HG03342 (cell line): Measurements from ENCODE around the gene ITSN1.
"Not testable (repeated sequence)": the region's sequence is repeated elsewhere in the genome, so short reads cannot be mapped to it uniquely, and the experiment has no call there.

Experiments used
- ATAC-seq: cut with Tn5 transposase; IDR thresholded peaks from one replicate; pipeline ENCODE4 v1.9.1; 2021; ENCODE audit warnings: mild to moderate bottlenecking, moderate library complexity; ENCODE audit not compliant: unreplicated experiment

The ITSN1 gene

DNA sequence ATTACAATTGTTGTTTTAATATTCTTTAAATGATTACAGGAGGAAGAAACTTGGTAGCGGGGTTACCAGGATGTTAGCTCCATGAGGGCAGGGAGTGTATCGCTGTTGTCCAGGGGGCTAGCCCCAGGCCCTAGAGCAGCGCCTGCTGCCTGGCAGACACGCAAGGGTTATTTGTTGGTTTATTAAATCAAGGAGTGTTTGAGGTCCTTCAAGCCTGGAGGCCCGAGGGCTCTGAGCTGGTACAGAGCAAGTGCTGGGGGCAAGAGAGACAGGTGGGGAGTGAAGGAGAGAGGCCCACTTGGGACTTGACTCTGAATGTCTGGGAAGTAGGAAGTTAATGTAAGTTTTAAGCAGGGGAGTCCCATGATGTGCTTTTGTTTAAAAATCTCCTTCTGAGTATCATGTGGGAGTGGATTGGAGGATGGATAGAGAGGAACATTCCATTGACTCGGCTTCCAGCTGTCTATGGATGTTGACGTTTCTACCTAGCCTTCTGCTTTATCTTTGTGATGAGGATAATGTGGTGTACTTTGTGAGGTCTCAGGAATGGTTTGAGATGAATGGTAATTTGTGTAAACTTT lies 8.7 kb downstream of the ITSN1 start:
- ATAC-seq = no peak

DNA sequence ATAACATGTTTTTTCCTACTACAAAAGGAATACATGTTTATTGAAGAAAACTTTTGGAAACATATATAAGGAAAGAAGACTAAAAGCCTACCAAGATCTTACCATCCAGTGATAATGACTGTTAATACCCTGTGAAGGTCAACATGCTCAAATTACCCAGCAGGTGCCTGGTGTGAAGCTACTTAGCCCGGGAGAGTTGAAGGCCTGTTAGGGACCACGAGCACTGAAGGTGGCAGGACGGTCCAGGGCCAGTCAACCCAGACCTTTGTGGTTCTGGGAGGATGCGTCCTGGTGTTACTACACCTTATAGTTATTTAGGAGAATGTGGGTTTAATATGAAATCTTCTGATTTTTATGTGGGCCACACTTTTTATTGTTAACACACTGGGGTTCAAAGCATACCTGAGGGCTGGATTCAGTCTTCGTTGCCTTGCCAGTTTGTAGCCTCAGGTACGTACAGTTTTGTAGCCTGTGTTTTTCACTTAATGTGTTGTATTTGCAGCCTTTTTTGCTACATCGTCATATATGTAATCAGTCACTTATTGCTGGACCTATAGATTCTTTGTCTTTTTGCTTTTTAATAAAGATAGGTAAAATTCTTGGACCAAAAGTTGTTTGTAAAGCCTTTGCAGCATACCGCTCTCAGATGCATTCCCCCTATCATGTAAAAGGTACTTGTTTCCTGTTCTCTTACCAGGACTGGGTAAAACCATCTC lies 9.8 kb downstream of the ITSN1 start:
- no peak for ATAC-seq

- no peak for ATAC-seq
These were observed 12.1 kb downstream of the ITSN1 start for GRCh38 chr21:33654412-33654811.

DNA sequence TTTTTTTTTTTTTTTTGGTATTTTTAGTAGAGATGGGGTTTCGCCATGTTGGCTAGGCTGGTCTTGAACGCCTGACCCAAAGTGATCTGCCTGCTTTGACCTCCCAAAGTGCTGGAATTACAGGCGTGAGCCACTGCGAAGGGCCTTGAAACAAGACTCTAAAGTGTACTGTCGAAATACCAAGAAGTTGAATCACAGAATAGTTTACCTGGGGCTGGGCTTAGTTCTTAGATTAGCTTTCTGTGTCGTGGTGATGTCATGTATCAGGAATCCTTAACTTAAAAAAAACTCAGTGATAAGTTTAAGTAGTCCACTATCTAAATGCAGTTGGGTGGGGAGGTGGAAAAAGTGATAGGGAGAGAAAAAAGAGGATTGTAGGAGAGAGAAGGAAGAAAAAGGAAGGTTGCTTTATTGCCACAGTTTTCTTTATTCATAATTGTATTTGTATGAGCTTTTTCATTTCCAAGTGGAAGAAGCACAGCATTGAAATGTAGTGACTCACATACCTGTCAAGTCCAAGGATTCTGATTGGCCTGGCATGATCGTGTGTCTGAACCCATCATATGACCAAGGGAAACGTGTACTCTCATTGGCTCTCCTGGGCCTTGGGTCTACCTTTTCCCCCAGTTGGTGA lies 13.4 kb downstream of the ITSN1 start:
- no peak for ATAC-seq

DNA sequence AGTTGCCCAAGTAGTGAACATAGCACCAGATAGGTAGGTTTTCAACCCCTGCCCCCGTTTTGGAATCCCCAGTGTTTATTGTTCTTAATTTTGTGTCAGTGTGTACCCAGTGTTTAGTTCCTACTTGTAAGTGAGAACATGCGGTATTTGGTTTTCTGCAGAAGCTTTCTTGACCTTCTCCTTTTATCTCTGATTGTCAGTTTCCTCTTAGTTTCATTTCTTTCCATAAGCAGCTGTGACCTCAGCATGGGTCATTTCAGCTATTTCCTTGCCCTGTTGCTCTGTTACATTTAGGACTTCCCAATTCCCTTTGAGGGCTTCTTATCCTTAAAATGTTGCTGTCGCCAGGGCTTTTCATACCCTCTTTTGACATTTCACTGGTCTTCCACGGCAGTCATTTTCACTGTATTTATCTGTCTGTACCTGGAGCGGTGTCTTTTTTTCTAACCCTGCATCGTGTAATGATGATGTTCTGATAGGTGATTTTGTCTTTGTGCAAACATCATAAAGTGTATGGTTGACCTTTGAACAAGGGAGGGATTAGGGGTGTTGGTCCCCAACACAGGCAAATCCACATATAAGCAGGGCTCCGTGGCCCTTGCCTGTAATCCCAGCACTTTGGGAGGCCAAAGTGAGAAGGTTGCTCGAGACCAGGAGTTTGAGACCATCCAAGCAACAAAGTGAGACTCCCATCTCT lies 15.0 kb downstream of the ITSN1 start:
- no peak for ATAC-seq

DNA sequence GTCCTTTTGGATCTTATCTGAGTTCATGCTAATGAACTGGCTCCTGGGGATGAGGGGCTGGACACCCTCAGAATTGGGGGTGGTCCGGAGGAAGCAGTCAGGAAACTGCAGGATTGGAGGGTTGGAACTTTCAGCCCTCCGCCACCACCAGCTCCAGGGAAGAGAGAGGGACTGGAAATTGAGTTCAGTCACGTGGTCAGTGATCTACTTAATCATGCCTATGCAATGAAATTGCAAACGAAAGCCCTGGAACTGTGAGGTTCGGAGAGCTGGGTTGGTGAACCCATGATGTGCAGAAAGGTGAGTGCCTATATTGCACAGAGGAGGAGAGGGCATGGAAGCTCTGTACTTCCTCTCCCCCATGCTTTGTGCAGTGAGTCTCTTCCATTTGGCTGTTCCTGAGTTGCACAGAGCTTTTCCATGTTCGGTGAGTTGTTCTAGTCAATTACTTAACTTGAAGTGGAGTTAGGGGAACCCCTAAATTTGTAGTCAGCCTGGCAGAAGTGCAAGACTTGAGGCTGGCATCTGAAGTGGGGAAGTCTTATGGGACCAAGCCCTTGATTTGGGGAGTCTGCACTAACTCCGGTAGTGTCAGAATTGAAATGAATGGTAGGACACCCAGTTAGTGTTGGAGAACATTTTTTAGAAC lies 16.7 kb downstream of the ITSN1 start:
- no peak for ATAC-seq

- ATAC-seq = no peak
These were observed 17.3 kb downstream of the ITSN1 start for GRCh38 chr21:33659568-33659949.

- ATAC-seq = no peak
These were observed 18.1 kb downstream of the ITSN1 start for GRCh38 chr21:33660406-33660805.

DNA sequence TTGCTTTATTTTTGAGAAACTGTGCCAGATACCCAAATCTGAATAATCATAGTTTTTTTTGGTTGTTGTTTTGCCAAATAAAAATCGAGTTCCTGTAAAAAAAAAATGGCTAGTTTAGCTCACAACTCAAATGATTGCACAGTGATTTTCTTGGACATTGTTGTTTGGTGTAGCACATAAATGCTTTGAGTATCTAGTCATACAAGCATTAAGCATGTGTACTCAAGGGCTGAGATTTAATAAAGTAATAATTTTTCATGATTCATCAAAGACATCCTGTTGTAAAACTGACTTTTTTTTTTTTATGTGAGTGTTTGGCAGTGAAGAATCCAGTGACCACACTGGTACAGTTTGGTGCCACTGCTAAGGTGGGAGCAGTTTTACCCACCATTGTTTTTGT lies 18.8 kb downstream of the ITSN1 start:
- ATAC-seq = no peak

- ATAC-seq = no peak
These were observed 19.7 kb downstream of the ITSN1 start for GRCh38 chr21:33662046-33662445.

GRCh38 chr21:33663241-33663640 lies 20.9 kb downstream of the ITSN1 start:
- ATAC-seq = no peak

DNA sequence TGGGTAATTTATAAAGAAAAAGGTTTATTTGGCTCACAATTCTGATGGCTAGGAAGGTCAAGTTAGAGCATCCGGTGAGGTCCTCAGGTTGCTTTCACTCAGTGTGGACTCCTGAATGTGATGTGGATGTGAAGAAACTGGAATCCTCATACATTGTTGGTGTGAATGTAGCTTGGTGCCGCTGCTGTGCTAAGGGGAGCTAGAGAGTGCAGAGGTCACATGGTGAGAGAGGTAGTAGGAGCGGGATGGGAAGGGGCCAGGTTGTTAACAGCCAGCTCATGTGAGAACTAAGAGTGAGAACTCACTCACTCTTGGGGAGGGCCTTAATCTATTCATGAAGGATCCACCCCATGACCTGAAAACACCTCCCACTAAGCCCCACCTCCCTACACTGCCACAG lies 21.8 kb downstream of the ITSN1 start:
- ATAC-seq = no peak

DNA sequence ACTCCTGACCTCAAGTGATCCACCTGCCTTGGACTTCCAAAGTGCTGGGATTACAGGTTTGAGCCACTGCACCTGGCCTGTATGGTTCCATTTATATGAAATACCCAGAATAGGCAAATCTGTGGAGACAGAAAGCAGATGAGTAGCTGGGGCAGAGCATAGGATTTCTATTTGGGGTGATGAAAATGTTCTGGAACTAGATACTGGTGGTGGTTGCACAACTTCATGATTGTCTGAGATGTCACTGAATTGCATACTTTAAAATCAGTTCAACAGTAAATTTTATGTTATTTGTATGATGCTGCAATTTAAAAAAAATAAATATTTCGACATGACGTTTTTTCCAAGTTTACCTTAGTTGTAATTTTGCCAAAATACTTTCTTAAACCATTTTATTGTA lies 23.9 kb downstream of the ITSN1 start:
- ATAC-seq = no peak

DNA sequence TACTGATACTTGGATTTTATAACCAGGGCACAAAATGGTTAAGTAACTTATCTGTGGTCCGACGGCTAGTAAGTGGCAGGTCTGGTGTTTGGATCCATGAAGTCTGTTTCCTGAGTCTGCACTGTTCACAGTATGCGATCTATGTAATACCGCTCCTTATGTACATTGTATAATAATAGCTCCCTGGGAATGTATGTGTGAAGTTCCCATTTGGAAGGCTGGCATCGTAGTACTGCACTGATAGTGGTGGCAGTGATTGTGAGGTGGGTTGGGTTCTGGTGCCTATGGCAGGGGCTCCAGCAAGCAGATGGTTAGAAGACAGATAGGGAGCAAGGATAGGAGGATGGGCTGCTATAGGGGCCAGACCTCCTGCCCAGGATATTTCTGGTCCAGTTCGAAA lies 25.3 kb downstream of the ITSN1 start:
- no peak for ATAC-seq

GRCh38 chr21:33668180-33668579 lies 25.9 kb downstream of the ITSN1 start:
- ATAC-seq = no peak

- ATAC-seq = no peak
These were observed 26.3 kb downstream of the ITSN1 start for GRCh38 chr21:33668620-33669019.

DNA sequence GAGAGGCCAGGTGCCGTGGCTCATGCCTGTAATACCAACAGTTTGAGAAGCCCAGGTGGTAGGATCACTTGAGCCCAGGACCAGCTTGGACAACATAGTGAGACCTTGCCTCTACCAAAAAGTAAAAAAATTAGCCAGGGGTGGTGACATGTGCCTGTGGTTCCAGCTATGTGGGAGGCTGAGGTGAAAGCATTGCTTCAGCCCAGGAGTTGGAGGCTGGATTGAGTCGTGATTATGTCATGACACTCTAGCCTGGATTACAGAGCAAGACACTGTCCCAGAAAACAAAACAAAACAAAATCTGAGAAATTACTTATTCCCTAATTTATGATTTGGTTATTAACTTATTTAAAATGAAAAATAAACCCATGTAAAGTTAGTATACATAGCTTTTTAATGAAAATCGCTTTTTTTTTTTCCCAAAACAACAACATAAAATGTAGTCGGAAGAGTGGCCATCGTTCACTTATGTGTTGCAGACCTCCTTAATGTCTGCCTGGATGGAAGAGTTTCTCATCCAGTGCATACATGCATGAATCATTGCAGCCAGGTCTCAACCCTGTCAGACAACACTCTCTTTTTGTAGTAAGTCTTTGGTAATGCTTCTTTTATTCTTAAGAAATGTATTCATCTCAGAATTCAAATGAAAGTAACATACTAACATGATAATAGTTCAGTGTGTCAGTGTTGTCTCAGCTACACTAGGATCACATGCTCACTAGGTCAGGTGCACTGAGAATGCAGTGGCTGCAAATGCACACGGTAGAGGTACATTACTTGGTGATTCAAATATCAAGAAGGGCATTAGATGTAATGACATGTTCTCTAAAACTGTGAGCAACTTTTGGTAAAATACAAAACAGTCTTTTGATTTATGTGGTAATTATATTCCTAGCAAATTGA lies 28.0 kb downstream of the ITSN1 start:
- ATAC-seq = no peak

DNA sequence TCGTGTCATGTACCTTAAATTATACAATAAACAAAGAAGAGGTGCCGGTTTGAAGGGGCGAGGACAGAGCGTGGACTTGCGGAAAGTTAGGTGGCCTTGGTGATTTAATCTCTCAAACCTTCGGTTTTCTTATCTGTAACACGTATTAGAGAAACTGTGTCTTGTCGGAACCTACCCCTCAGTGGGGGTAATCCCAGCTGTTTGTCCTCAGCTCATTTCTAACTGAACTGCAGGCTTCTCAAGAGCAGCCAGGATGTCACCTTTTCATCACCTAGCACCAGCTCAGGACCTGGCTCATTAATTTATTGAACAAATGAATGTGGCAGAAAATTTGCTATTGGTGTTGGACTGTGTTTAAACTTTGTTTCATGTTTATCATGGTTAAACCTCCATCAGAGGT lies 31.2 kb downstream of the ITSN1 start:
- no peak for ATAC-seq

DNA sequence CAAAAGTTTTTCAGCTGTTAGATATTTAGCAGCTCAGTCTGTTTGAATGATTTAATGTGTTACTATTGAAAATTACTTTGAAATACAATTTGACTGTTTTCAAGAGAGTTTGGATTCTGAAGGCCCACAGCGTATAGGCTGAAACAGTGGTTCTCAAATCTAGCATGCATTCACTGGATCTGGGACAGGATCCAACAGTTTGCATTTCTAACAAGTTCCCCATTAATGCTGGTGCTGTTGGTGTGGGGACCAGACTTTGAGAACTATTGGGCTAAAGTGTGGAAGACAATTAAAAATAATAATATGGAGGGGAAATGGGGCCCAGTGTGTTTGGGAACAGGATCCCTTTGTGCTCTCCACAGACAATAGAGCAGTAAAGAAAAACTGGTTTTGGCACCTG lies 31.9 kb downstream of the ITSN1 start:
- no peak for ATAC-seq

- ATAC-seq = not testable (repeated sequence)
These were observed 34.4 kb downstream of the ITSN1 start for GRCh38 chr21:33676666-33677065.
